ENCODE results near the gene SLC25A31. TPM values are rescaled to one million over a fixed set of nuclear protein-coding genes. Genes with fewer than 3 reads are reported as not detected.

SLC25A31 gene
- total and polyA plus RNA-seq, 2 of the 13 experiments (the other 11 are each of a cell fraction or from before 2014, with no cell fraction given) = 0.04 TPM; not detected in 1

GRCh38 chr4:127788517-127788916 lies 58.3 kb downstream of the SLC25A31 start (continued):
- TF ChIP-seq ZNF362 (CRISPR knock-in tag; IDR thresholded peaks at IDR 0.05; ENCODE audit: borderline replicate concordance) (no peak), EP300 (IDR thresholded peaks at IDR 0.05; ENCODE audit: low read depth in 2 of 2, low read length in 2 of 2) (no peak), EP300 (CRISPR knock-in tag; IDR thresholded peaks at IDR 0.05; ENCODE audit: borderline replicate concordance) (no peak), ZFP41 (CRISPR knock-in tag; IDR thresholded peaks at IDR 0.05; ENCODE audit: borderline replicate concordance) (no peak), ZIK1 (CRISPR knock-in tag; IDR thresholded peaks at IDR 0.05; ENCODE audit: borderline replicate concordance, low read depth) (no peak), KDM5A (IDR thresholded peaks at IDR 0.05; ENCODE audit: borderline replicate concordance, low read length) (no peak), ZNF101 (CRISPR knock-in tag; IDR thresholded peaks at IDR 0.05; ENCODE audit: borderline replicate concordance, low read depth) (no peak), HOXA7 (CRISPR knock-in tag; IDR thresholded peaks at IDR 0.05) (no peak), ZMYM4 (CRISPR knock-in tag; IDR thresholded peaks at IDR 0.05) (peak; percentile 88), SMAD9 (CRISPR knock-in tag; IDR thresholded peaks at IDR 0.05) (no peak), THAP11 (CRISPR knock-in tag; IDR thresholded peaks at IDR 0.05) (0 out of 2 replicates have a peak, but pooled peaks have one; percentile 19), TBX2 (CRISPR knock-in tag; IDR thresholded peaks at IDR 0.05; ENCODE audit: borderline replicate concordance) (no peak), POGK (CRISPR knock-in tag; conservative IDR thresholded peaks at IDR 0.05) (no peak), ZNF121 (CRISPR knock-in tag; IDR thresholded peaks at IDR 0.05) (peak; percentile 78), RXRB (CRISPR knock-in tag; IDR thresholded peaks at IDR 0.05; ENCODE audit: borderline replicate concordance) (no peak), IRF2 (CRISPR knock-in tag; IDR thresholded peaks at IDR 0.05) (0 out of 2 replicates have a peak, but pooled peaks have one; percentile 25), NR3C1 (CRISPR knock-in tag; IDR thresholded peaks at IDR 0.05) (no peak), XBP1 (CRISPR knock-in tag; IDR thresholded peaks at IDR 0.05) (no peak)
- TF ChIP-seq, protein P1, sequence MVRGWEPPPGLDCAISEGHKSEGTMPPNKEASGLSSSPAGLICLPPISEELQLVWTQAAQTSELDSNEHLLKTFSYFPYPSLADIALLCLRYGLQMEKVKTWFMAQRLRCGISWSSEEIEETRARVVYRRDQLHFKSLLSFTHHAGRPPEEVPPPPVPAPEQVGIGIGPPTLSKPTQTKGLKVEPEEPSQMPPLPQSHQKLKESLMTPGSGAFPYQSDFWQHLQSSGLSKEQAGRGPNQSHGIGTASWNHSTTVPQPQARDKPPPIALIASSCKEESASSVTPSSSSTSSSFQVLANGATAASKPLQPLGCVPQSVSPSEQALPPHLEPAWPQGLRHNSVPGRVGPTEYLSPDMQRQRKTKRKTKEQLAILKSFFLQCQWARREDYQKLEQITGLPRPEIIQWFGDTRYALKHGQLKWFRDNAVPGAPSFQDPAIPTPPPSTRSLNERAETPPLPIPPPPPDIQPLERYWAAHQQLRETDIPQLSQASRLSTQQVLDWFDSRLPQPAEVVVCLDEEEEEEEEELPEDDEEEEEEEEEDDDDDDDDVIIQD (CRISPR knock-in tag; IDR thresholded peaks at IDR 0.05; ENCODE audit: low read depth) = peak; percentile 61; the same call in 1 of the 2 replicates
- TF ChIP-seq, protein P2, sequence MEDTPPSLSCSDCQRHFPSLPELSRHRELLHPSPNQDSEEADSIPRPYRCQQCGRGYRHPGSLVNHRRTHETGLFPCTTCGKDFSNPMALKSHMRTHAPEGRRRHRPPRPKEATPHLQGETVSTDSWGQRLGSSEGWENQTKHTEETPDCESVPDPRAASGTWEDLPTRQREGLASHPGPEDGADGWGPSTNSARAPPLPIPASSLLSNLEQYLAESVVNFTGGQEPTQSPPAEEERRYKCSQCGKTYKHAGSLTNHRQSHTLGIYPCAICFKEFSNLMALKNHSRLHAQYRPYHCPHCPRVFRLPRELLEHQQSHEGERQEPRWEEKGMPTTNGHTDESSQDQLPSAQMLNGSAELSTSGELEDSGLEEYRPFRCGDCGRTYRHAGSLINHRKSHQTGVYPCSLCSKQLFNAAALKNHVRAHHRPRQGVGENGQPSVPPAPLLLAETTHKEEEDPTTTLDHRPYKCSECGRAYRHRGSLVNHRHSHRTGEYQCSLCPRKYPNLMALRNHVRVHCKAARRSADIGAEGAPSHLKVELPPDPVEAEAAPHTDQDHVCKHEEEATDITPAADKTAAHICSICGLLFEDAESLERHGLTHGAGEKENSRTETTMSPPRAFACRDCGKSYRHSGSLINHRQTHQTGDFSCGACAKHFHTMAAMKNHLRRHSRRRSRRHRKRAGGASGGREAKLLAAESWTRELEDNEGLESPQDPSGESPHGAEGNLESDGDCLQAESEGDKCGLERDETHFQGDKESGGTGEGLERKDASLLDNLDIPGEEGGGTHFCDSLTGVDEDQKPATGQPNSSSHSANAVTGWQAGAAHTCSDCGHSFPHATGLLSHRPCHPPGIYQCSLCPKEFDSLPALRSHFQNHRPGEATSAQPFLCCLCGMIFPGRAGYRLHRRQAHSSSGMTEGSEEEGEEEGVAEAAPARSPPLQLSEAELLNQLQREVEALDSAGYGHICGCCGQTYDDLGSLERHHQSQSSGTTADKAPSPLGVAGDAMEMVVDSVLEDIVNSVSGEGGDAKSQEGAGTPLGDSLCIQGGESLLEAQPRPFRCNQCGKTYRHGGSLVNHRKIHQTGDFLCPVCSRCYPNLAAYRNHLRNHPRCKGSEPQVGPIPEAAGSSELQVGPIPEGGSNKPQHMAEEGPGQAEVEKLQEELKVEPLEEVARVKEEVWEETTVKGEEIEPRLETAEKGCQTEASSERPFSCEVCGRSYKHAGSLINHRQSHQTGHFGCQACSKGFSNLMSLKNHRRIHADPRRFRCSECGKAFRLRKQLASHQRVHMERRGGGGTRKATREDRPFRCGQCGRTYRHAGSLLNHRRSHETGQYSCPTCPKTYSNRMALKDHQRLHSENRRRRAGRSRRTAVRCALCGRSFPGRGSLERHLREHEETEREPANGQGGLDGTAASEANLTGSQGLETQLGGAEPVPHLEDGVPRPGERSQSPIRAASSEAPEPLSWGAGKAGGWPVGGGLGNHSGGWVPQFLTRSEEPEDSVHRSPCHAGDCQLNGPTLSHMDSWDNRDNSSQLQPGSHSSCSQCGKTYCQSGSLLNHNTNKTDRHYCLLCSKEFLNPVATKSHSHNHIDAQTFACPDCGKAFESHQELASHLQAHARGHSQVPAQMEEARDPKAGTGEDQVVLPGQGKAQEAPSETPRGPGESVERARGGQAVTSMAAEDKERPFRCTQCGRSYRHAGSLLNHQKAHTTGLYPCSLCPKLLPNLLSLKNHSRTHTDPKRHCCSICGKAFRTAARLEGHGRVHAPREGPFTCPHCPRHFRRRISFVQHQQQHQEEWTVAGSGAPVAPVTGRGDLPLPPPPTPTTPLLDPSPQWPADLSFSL (CRISPR knock-in tag; IDR thresholded peaks at IDR 0.05) = no peak

Measured in HepG2 (cell line).